ENCODE measurements around the gene SLF2.

GRCh38 chr10:100876585-100877460 is 35.9 kb upstream of the SLF2 start:
- TF ChIP-seq FOXO4 (CRISPR knock-in tag; conservative IDR thresholded peaks at IDR 0.05) (no peak), HDAC2 (CRISPR knock-in tag; IDR thresholded peaks at IDR 0.05) (no peak), RAD51 (IDR thresholded peaks at IDR 0.05; ENCODE audit: borderline replicate concordance) (no peak), CTCF (CRISPR knock-in tag; IDR thresholded peaks at IDR 0.05) (no peak), TBP (CRISPR knock-in tag; IDR thresholded peaks at IDR 0.05) (no peak), PAX8 (CRISPR knock-in tag; IDR thresholded peaks at IDR 0.05; ENCODE audit: borderline replicate concordance) (no peak), TCF12 (IDR thresholded peaks at IDR 0.05) (no peak), TCF12 (CRISPR knock-in tag; IDR thresholded peaks at IDR 0.05) (no peak), NFKB2 (CRISPR knock-in tag; IDR thresholded peaks at IDR 0.05; ENCODE audit: borderline replicate concordance) (no peak), ELK4 (CRISPR knock-in tag; IDR thresholded peaks at IDR 0.05; ENCODE audit: borderline replicate concordance) (no peak)

Data from HepG2 (cell line).